ENCODE results near the gene CASP1.
A peak's percentile ranks its signal among the peaks of the same experiment; 100 is the strongest.
"Not testable (repeated sequence)": the region's sequence is repeated elsewhere in the genome, so short reads cannot be mapped to it uniquely, and the experiment has no call there.

The CASP1 gene

DNA sequence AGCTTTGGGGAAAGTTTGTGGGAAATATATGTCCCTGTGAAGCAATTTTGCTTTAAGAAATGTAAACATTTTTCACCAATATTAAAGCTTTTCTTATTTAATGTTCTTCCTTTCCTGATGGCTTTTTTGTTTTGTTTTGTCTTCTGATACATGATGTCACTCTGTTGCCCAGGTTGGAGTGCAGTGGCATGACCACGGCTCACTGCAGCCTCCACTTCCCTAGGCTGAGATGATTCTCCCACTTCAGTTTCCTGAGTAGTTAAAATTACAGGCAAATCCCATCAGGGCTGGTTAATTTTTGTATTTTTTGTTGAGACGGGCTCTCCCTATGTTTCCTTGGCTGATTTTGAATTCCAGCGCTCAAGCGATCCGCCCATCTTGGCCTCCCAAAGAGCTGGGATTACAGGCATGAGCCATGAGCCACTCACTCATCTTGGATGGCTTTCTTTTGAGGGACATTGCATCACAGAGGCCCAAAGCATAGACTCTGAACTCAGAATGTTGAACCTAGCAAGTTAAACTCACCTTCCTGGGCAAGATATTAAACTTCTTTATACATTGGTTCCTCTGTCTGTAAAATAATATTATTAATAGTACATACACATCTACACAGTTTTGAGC is 10.8 kb upstream of the CASP1 start:
- no peak for DNase-seq

- DNase-seq, result not testable (repeated sequence)
Observed at GRCh38 chr11:105044557-105045524, 9.9 kb upstream of the CASP1 start, which contains the start of gene CARD16. TSS of gene CARD16 (minus strand) at chr11:105045335. CDS start at chr11:105045297, 38 bp downstream.

GRCh38 chr11:105042178-105042577 is 7.2 kb upstream of the CASP1 start:
- DNase-seq, result no peak

DNA sequence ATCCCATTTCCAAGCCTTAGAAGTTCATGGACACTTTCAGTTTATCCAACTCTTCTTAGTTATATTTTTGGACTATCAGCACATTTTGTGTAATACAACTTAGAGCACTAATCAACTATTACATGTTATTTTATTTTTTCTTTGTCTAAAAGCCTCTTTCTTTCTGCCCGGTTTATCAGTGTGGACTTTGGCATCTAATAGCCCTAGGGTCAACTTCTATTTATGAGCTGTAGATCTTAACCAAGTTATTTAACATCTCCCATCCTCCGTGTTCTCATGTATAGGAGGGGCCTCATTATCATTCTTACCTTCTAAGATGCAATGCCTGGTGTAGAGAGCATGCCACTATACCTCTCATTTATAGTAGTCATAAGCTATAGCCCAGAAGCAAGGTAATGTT is 5.8 kb upstream of the CASP1 start:
- no peak for DNase-seq

GRCh38 chr11:105034388-105034787 is 556 bp downstream of the CASP1 start:
- DNase-seq, result not testable (repeated sequence)

DNA sequence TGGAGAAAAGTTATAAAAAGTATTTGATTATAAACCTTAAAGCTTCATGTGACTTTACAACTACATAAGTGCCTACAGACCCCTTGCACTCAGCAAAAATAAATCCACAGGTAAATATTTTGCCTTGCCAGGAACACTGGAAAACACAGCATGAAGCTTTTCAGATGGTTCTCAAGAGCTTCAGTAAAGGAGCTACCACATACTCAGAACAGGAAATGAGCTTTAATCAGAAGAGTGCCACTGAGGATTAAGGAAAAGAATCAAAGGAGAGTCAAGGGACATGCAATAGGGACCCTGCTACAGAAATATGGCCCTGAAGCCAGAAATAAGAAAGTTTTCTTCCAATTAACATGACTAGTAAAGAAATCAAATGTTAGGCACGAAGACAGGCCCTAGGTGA is 1.2 kb downstream of the CASP1 start:
- no peak for DNase-seq

DNA sequence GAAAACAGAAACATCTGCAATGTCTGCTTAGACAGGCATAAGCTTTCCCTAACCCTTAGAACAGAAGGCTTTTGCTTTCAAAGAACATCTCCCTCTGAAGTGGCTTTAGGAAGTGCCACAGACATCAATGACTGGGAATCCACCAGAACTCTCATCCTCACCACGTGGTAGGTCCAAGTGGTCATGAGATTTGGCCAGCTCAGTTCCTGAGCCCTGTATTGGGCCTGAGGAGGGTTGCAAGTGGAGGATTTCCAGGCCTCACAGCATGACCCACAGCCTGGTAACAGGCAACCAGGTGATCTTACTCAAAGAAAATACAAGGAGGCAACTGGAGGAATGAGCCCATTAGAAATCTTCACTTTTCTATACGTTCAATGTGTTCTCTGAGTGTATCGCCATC is 1.6 kb downstream of the CASP1 start:
- no peak for DNase-seq

DNA sequence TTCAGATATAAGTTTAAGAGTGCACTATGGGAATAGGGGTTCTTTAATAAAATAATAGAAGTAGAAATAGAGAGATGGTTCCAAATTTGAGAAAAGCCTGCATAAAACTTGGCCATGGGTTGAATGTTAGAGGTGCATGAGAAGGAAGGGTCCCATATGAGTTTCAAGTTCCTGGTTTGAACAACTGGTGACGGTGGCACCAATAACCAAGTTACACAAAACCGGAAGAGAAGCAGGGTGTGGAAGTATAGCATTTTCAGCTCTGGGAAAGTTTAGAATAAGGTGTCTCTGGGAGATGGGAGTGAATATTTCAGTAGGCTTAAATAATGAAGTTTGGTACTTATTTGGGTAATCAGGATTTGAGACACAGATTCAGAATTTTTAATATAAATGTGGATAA is 2.4 kb downstream of the CASP1 start:
- DNase-seq, result no peak

DNA sequence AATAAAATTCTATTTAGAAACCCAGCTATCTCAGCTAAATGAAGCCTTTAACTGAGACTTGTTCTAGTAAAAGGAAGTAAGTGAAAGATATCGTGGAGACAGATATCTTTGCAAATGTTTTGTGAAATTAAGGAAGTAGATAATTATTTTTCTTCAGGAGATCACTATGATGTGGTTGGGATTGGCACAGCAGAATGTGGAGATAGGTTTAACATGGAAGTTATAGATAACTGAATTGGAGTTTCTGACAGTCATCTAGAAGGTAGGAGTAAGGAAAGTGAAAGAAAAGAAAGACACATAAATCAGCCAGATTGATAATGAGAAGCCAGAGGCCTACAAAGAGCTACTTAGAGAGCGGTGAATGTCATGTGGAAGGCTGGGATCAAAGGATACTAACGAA is 7.3 kb downstream of the CASP1 start:
- DNase-seq, result peak; percentile 30 to 57

- DNase-seq, result no peak
Observed at GRCh38 chr11:105024394-105024793, 10.6 kb downstream of the CASP1 start.

GRCh38 chr11:105023003-105023402 is 11.9 kb downstream of the CASP1 start, which contains the start of gene CASP5:
TSS of gene CASP5 (minus strand) at chr11:105023168. CDS start at chr11:105023136, 32 bp downstream.
- DNase-seq, result peak in 1 of 2 experiments; percentile 10

DNA sequence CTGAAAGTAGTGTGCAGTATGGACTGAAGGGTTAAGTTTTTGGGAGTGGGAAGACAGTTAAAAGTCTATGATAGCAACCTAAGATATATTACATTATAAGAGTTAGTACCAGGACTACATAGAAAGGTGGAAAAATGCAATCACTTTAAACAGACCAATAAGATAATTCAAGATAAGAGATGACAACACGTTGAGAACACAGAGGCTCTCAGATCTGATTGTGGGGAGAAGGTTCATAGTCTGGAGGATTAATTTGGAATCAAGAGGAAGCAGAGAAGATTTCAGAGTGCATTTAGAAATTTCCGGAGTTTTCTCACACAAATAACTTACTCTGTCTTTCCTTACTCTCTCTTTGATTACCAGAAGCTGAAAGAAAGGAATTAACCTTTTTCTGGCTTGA is 12.4 kb downstream of the CASP1 start:
- no peak for DNase-seq

DNA sequence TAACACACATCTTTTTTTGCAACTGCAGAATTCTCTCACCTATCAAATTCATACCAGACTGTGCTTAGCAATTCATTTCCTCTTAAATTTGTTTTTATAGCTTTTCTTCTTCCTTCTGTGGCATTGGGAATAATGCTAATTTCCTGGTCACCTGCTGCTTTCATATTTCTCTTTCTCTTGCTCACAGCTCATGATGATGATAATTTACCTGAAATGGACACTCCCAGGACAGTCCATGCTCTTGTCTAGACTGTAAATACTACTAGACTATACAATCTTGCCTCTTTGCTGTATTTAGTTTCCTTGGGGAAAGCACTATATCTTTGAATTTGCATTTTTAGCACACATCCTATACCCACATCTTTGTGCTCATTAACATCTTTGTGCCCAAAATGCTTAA is 27.5 kb downstream of the CASP1 start:
- DNase-seq, result no peak

GRCh38 chr11:105005451-105005845 is 29.5 kb downstream of the CASP1 start:
- DNase-seq, result no peak

DNA sequence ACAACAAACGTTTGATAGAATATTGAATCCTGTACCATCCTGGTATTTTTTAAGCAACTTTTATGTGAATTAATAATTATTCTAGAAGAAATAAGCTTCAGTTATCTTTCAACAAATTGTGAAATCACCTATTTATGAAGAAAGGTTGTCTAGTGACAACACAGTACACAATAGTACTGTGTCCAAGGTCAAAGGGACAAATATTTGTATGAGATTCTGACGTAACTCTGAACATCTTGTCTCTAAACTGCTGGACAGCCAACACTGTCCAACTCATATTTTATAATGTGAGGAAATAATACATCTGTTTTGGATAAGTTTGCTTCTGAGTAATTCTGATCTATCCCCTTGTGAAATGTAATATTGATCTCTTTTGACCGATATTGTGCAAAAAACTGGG is 30.9 kb downstream of the CASP1 start:
- no peak for DNase-seq

DNA sequence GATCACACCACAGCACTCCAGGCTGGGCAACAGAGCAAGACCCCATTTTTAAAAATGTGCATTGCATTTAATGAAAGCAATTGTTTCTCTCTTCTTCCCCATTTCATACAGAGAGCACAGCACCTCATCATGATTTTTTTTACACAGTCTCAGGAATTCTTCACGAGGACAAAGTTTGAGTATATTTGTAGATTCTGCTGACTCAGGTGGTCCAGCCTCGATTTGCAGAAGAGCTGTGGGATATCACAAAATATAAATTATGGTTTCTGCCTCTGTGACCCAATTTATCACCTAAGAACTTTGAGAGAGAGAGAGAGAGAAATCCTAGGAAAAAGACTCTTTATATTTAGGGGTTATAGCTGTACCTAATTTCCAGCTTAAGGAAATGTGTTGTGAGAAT is 31.8 kb downstream of the CASP1 start:
- no peak for DNase-seq

DNA sequence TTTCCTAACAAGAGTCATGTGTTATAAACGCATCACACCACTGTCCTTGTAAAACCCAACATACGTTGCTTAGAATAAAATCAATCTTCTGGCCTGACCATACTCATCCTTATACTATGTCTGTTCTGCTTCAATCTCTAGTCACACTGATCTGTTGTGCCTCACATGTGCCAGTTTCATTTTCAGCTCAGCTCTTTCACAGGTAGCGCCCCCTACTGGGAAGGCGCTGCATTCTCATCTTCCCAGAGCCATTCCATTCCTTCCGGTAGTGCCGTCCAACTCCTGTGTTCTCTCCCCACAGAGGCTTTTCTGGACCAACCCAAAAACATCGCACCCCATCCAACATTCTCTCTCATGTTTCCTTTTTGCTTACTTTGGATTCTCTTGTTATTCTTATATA is 34.1 kb downstream of the CASP1 start:
- DNase-seq, result peak; percentile 18 to 37

- DNase-seq, result no peak
Observed at GRCh38 chr11:105000167-105000566, 34.8 kb downstream of the CASP1 start.

GRCh38 chr11:104999721-105000120 is 35.2 kb downstream of the CASP1 start:
- no peak for DNase-seq

DNA sequence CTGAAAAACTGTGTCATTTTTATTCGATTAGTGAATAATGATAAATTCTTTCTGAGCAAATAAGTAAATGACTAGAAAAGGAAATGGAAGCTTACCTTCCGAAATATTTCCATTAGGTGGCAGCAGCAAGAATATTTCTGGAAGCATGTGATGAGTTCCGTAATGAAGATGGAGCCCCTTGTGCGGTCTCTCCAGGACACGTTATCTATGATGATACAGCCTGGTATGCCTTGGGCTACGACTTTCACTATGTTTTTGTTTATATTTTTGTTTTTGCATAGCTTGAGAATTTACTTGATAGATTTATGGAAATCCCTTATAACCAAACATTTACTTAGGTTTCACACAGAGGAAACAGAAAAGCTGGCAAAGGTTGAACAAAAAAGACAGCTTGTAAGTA is 37.7 kb downstream of the CASP1 start:
- DNase-seq, result peak in 1 of 2 experiments; percentile 2

GRCh38 chr11:104995001-104995408 is 39.9 kb downstream of the CASP1 start:
- DNase-seq, result no peak

GRCh38 chr11:104992781-104993180 is 42.2 kb downstream of the CASP1 start:
- no peak for DNase-seq

- no peak for DNase-seq
Observed at GRCh38 chr11:104991994-104992393, 43.0 kb downstream of the CASP1 start.

DNA sequence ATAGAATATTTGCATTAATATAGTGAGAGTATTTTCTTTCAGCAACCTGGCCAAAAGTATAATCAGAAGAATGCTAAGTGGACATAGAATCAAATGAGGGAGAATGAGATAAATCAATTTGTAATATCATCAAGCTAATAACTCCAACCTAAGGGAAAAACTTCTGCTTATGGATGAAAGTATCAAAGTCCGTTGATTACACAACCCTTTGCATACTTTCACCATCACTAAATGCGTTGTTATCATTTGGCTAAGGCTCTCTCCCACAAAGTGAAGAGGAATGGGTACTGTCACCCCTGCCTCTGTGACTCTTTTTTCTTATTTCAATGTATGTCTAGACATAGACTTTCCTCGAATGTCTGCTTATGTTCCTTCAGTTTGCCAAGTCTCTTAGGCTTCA is 50.1 kb downstream of the CASP1 start:
- DNase-seq, result no peak
